HG03469 (cell line): Measurements from ENCODE around the gene FUBP3.
"Not testable (repeated sequence)": the region's sequence is repeated elsewhere in the genome, so short reads cannot be mapped to it uniquely, and the experiment has no call there.

ENCODE experiments used
- ATAC-seq: cut with Tn5 transposase; IDR thresholded peaks from one replicate; pipeline ENCODE4 v1.9.1; 2021; ENCODE audit warnings: mild to moderate bottlenecking, moderate library complexity, moderate number of reproducible peaks; ENCODE audit not compliant: unreplicated experiment

FUBP3 gene

GRCh38 chr9:130680836-130681768 lies 101.7 kb downstream of the FUBP3 start:
- ATAC-seq: no peak

- ATAC-seq: no peak
These were observed 102.5 kb downstream of the FUBP3 start for GRCh38 chr9:130681769-130682420.

- ATAC-seq: no peak
These were observed 103.2 kb downstream of the FUBP3 start for GRCh38 chr9:130682421-130683121.

DNA sequence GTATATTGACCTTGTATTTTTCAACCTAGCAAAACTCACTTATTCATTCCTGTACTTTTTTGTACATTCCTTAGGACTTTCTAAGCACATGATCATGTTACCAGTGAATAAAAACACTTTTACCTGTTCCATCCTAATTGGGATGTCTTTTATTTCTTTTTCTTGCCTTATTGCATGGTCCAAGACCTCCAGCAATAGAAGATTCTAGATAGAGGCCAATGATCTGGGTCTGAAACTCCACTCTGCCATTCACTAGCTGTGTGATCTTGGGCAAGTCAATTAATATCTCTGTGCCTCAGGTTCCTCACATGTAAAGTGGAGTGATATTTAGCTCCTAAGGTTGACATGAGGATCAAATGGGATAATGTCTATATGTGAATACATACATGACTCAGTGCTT lies 105.7 kb downstream of the FUBP3 start:
- no peak for ATAC-seq

- not testable (repeated sequence) for ATAC-seq
These were observed 106.6 kb downstream of the FUBP3 start for GRCh38 chr9:130685945-130686344.

DNA sequence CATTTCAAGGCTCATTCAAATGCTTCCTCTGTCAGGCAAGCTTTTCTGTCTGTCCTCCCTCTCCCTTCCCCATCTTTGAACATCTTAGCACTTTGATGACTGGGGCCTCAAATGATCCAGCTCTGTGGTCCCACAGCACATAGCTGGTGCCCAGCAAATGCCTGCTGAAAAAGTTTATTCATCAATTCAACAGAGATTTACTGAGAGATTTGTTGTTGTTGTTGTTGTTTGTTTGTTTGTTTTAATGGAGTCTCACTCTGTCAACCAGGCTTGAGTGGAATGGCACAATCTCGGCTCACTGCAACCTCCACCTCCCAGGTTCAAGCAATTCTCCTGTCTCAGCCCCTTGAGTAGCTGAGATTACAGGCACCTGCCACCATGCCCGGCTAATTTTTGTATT lies 108.2 kb downstream of the FUBP3 start:
- ATAC-seq: no peak
